Activated T-helper 2 cell treated with anti-CD3 and anti-CD28 coated beads, Interferon-gamma antibody, Interleukin-2, Interleukin-4, amounts not matched to agents 10 μg/mL and 5 μg/mL and 100 μg/mL, durations not matched to agents 14 hours and 24 hours and 36 hours (primary cell): Measurements from ENCODE around the gene GHRH. TPM values are rescaled to one million over a fixed set of nuclear protein-coding genes. Genes with fewer than 3 reads are reported as not detected.

ENCODE experiments used
- DNase-seq: peaks from one replicate; pipeline ENCODE4 v3.0.0; 2021; ENCODE audit warnings: low spot score
- H3K27ac Mint-ChIP-seq: one replicate; pipeline ENCODE4 v1.8.0; 2021; ENCODE audit warnings: mixed read lengths
- H3K27me3 Mint-ChIP-seq: one replicate; pipeline ENCODE4 v1.8.0; 2021; ENCODE audit warnings: low read depth, mixed read lengths
- H3K36me3 Mint-ChIP-seq: one replicate; pipeline ENCODE4 v1.8.0; 2021; ENCODE audit warnings: low read depth, mixed read lengths
- H3K4me1 Mint-ChIP-seq: one replicate; pipeline ENCODE4 v1.8.0; 2021; ENCODE audit warnings: low read depth, mixed read lengths
- H3K4me3 Mint-ChIP-seq: one replicate; pipeline ENCODE4 v1.8.0; 2021; ENCODE audit warnings: low read depth, mild to moderate bottlenecking, moderate library complexity, mixed read lengths
- H3K9me3 Mint-ChIP-seq: one replicate; pipeline ENCODE4 v1.8.0; 2021; ENCODE audit warnings: mixed read lengths
- intact Hi-C: fragments of 100-400 bp; cut with micrococcal nuclease; formaldehyde crosslinking; loops from one replicate; pipeline ENCODE4 v1.15.1; 2023
- total RNA-seq: library from RNA; stranded (reverse); gene quantifications from 2 replicates; pipeline ENCODE4 v1.2.3, GENCODE V29; 2022

The GHRH gene
- total RNA-seq, 1 donor from 2014 or later, result not detected

DNA sequence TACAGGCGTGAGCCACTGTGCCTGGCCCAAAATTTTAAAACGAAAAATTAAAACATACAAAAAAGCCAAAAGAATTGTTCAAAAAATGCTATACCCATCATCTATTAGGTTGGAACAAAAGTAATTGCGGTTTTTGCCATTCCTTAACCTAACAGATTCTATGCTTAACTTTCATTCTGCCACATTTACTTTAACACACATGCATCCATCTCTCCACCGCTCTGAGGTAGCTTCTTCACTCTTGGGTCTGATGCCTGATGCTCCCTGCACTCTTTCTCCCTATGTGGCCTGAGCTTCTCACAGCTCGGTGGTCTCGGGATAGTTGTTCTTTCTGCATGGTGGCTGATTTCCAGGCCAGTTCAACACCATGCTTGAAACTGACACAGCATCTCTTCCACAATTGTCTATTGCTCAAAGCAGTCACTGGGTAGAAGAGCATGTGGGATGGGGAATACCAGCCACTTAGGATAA, 23.1 kb upstream of the GHRH start:
- peaks cover 4% of the 10 kb centered on the region for H3K4me1 Mint-ChIP-seq
- no peaks in the 10 kb centered on the region for H3K9me3 Mint-ChIP-seq
- intact Hi-C loops, result loop anchor here (5.0 kb wide), 1 partner anchor 98 kb away; no protein-coding TSS in a partner anchor
- H3K27ac Mint-ChIP-seq, result no peak overlapping the region
- H3K36me3 Mint-ChIP-seq, result peaks cover 3% of the 10 kb centered on the region
- DNase-seq, result no peak
- peaks cover 11% of the 10 kb centered on the region for H3K27me3 Mint-ChIP-seq
- H3K4me3 Mint-ChIP-seq, result no peak overlapping the region

- Mint-ChIP-seq H3K27ac (no peak overlapping the region), H3K9me3 (no peaks in the 10 kb centered on the region), H3K27me3 (peaks cover 11% of the 10 kb centered on the region), H3K4me3 (no peak overlapping the region), H3K36me3 (no peaks in the 10 kb centered on the region), H3K4me1 (peaks cover 2% of the 10 kb centered on the region)
- intact Hi-C loops, result no loop called here
- no peak for DNase-seq
Measured at GRCh38 chr20:37283530-37284195, 22.0 kb upstream of the GHRH start.

- Mint-ChIP-seq H3K27ac (no peak overlapping the region), H3K4me1 (no peaks in the 10 kb centered on the region), H3K27me3 (peaks cover 10% of the 10 kb centered on the region), H3K9me3 (no peaks in the 10 kb centered on the region), H3K4me3 (no peak overlapping the region), H3K36me3 (no peaks in the 10 kb centered on the region)
- intact Hi-C loops, result no loop called here
- DNase-seq, result no peak
Measured at GRCh38 chr20:37282556-37282955, 20.9 kb upstream of the GHRH start.

GRCh38 chr20:37280403-37280802, 18.8 kb upstream of the GHRH start:
- intact Hi-C loops, result no loop called here
- Mint-ChIP-seq H3K27ac (no peak overlapping the region), H3K27me3 (peaks cover 9% of the 10 kb centered on the region)

GRCh38 chr20:37279820-37280219, 18.2 kb upstream of the GHRH start:
- Mint-ChIP-seq H3K4me3 (no peak overlapping the region), H3K36me3 (no peaks in the 10 kb centered on the region)
- intact Hi-C loops, result no loop called here

More at GRCh38 chr20:37280403-37280802, 18.8 kb upstream of the GHRH start:
- no peaks in the 10 kb centered on the region for H3K9me3 Mint-ChIP-seq
- DNase-seq, result no peak
- H3K4me3 Mint-ChIP-seq, result no peak overlapping the region
- H3K4me1 Mint-ChIP-seq, result no peaks in the 10 kb centered on the region
- H3K36me3 Mint-ChIP-seq, result no peaks in the 10 kb centered on the region

DNA sequence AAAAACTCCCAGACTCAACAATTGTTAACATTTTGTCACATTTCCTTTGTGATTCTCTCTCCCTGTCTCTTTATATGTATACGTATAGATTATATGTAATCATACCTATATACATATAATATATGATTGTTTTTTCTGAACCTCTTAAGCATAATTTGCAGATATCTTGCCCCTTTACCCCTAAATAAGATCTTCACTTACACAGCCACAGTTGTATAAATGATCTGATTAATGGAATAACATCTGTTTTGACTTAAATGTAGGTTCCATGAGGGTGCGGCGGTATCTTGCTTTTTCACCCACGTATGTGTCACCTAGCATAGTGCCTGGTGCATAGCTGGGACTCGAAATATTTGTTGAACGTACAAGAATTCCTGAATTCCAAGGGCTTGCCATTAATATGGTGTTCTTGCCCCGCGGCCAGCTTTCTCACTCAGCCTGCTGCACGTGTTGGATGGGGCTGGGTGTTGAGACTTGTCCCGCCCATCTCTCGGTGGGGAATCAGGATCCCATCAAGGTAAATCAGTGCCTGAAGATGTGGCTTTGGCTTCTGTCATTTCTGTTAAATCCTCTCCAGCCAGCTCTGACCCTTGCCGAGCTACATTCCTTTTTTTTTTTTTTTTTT, 17.5 kb upstream of the GHRH start:
- Mint-ChIP-seq H3K27me3 (peaks cover 14% of the 10 kb centered on the region), H3K9me3 (no peaks in the 10 kb centered on the region), H3K4me1 (no peaks in the 10 kb centered on the region), H3K4me3 (no peak overlapping the region), H3K27ac (no peak overlapping the region), H3K36me3 (no peaks in the 10 kb centered on the region)
- intact Hi-C loops, result no loop called here
- no peak for DNase-seq

More at GRCh38 chr20:37279820-37280219, 18.2 kb upstream of the GHRH start:
- Mint-ChIP-seq H3K4me1 (no peaks in the 10 kb centered on the region), H3K9me3 (no peaks in the 10 kb centered on the region), H3K27ac (no peak overlapping the region), H3K27me3 (peaks cover 12% of the 10 kb centered on the region)
- no peak for DNase-seq

GRCh38 chr20:37277253-37277593, 15.6 kb upstream of the GHRH start:
- Mint-ChIP-seq H3K27me3 (peaks cover 14% of the 10 kb centered on the region), H3K9me3 (no peaks in the 10 kb centered on the region), H3K4me3 (no peak overlapping the region), H3K27ac (no peak overlapping the region), H3K36me3 (no peaks in the 10 kb centered on the region), H3K4me1 (no peaks in the 10 kb centered on the region)
- intact Hi-C loops, result no loop called here
- DNase-seq, result no peak

GRCh38 chr20:37276494-37277252, 15.1 kb upstream of the GHRH start:
- intact Hi-C loops, result no loop called here
- H3K27ac Mint-ChIP-seq, result no peak overlapping the region
- DNase-seq, result no peak
- H3K9me3 Mint-ChIP-seq, result no peaks in the 10 kb centered on the region
- no peaks in the 10 kb centered on the region for H3K36me3 Mint-ChIP-seq
- H3K4me3 Mint-ChIP-seq, result no peak overlapping the region
- H3K4me1 Mint-ChIP-seq, result no peaks in the 10 kb centered on the region
- H3K27me3 Mint-ChIP-seq, result peaks cover 14% of the 10 kb centered on the region

- H3K4me3 Mint-ChIP-seq, result no peak overlapping the region
- H3K4me1 Mint-ChIP-seq, result no peaks in the 10 kb centered on the region
- peaks cover 13% of the 10 kb centered on the region for H3K27me3 Mint-ChIP-seq
- no peak overlapping the region for H3K27ac Mint-ChIP-seq
- DNase-seq, result no peak
- no peaks in the 10 kb centered on the region for H3K9me3 Mint-ChIP-seq
- intact Hi-C loops, result no loop called here
- H3K36me3 Mint-ChIP-seq, result no peaks in the 10 kb centered on the region
Measured at GRCh38 chr20:37274851-37275524, 13.4 kb upstream of the GHRH start.

DNA sequence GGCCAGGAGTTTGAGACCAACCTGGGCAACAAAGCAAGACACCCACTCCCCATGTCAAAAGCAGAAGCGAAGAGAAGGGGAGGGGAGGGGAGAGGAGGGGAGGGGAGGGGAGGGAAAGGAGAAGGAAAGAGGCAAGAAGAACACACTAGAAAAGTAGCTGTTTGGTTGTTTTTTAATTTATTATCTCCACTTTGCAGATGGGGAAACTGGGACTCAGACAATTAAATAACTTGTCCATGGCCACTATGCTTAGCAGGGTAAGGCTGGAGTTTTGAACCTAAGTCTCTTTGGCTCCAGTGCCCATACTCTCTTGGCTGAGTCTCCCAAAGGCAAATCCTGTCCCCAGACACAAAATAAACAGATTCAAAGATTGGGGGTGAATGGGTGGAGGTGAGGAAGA, 12.4 kb upstream of the GHRH start:
- intact Hi-C loops, result no loop called here

DNA sequence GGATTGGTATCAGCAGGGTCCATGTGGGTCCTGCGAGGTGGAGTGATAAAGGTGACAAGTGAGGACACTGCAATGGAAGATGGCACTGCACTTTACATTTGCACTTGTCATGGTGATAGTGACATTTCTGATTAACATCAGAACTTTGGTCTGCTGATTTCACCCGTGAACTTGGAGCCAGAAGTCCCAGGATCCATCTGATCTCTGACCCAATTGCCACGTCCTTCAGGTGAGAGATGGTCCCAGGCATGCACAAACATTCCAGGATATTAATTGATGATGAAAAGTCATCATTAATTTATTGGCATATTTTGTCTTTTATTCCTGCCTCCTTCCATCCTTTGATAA, 9.8 kb upstream of the GHRH start:
- Mint-ChIP-seq H3K4me1 (no peaks in the 10 kb centered on the region), H3K36me3 (no peaks in the 10 kb centered on the region), H3K4me3 (no peak overlapping the region), H3K27me3 (peaks cover 8% of the 10 kb centered on the region), H3K27ac (no peak overlapping the region), H3K9me3 (no peaks in the 10 kb centered on the region)
- intact Hi-C loops, result no loop called here
- no peak for DNase-seq

More for the DNA sequence above, 12.4 kb upstream of the GHRH start:
- H3K36me3 Mint-ChIP-seq, result no peaks in the 10 kb centered on the region
- H3K4me1 Mint-ChIP-seq, result no peaks in the 10 kb centered on the region
- no peak for DNase-seq
- no peak overlapping the region for H3K4me3 Mint-ChIP-seq
- H3K27ac Mint-ChIP-seq, result no peak overlapping the region
- H3K9me3 Mint-ChIP-seq, result no peaks in the 10 kb centered on the region
- H3K27me3 Mint-ChIP-seq, result peaks cover 13% of the 10 kb centered on the region

DNA sequence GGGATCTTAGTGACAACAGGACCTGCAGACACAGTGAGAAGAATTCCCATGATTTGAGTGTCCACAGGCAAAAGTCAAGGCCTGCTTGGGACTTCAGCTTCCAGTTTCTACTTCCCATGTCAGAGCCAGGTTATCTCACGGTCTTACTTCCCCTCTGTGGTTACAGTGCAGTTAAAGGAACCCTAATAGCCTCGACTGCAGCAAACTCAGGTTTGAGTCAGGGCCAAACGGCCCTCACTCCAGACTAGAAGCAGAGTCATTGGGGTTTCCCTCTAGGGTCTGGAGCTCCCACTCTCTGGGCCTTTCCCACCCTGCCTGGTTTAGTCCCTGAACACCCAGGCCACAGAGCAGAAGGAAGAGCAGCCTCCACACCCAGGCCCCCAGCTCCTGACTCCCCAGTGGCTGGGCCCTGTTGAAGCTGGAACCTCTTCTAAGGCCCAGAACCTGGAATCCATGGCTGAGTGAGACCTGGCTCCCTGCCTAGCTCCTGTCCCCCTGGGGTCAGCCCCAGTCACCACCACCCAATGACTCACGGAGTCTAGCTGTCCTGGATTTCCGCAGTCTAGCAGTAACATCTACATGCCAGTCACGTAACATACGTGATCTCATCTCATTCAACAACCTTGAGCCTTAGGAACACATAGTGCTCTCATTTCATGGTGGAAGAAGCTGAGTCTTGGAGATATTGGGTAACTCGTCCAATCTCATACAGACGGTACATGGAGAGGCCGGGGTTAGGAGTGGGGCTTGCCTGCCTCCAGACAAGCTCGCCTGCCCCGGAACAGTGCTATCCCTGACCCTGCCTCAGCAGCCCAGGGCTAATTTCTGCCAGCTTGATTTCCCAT, 9.2 kb upstream of the GHRH start:
- H3K36me3 Mint-ChIP-seq, result no peaks in the 10 kb centered on the region
- H3K4me1 Mint-ChIP-seq, result no peaks in the 10 kb centered on the region
- intact Hi-C loops, result no loop called here
- H3K27me3 Mint-ChIP-seq, result peaks cover 6% of the 10 kb centered on the region
- no peak for DNase-seq
- H3K4me3 Mint-ChIP-seq, result no peak overlapping the region
- no peaks in the 10 kb centered on the region for H3K9me3 Mint-ChIP-seq
- H3K27ac Mint-ChIP-seq, result no peak overlapping the region
